HK-2 (cell line): ENCODE measurements around the gene TCF12.
A peak's percentile ranks its signal among the peaks of the same experiment; 100 is the strongest.
"Not testable (repeated sequence)": the region's sequence is repeated elsewhere in the genome, so short reads cannot be mapped to it uniquely, and the experiment has no call there.

ENCODE experiments used
- DNase-seq: peaks from one replicate; pipeline ENCODE4 v3.0.0-alpha.2; 2018; ENCODE audit not compliant: unreplicated experiment

The TCF12 gene

GRCh38 chr15:56948000-56948763 lies 29.7 kb downstream of the TCF12 start:
- DNase-seq, result no peak

DNA sequence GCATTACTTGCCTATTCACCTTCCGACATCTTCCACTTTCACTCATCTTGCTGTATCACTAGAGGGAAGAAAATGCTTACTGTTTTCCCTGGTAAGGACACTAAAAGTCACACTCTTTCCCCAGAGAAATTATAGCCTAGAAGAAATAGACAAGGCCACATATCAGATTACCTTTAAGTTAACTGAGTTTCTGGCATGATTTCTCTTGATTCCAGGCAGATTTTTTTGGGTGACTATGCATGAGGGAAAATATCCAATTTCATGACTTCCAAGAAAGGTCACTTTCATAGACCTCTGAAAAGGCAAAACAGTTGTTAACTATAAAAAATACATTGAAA lies 30.3 kb downstream of the TCF12 start:
- DNase-seq, result no peak

GRCh38 chr15:56950979-56951378 lies 32.5 kb downstream of the TCF12 start:
- DNase-seq, result no peak

DNA sequence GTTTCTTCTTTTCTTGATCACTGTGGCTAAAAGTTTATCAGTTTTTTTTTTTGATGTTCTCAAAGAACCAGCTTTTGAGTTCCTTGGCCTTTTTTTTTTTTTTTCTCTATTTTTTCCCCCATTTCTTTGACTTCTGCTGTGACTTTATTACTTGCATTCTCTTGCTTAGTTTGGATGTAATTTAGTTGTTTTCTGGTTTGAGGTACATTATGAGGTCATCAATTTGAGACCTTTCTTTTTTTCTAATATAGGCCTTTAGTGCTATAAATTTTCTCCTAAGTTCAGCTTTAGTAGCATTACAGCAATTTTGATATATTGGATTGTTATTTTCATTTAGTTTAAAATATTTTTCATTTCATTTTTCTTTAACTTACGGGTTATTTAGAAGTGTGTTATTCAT lies 35.3 kb downstream of the TCF12 start:
- no peak for DNase-seq

DNA sequence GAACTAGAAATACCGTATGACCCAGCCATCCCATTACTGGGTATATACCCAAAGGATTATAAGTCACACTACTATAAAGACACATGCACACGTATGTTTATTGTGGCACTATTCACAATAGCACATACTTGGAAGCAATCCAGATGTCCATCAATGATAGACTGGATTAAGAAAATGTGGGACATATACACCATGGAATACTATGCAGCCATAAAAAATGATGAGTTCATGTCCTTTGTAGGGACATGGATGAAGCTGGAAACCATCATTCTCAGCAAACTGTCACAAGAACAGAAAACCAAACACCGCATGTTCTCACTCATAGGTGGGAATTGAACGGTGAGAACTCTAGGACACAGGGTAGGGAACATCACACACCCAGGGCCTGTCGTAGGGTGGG lies 36.6 kb downstream of the TCF12 start:
- DNase-seq, result not testable (repeated sequence)

DNA sequence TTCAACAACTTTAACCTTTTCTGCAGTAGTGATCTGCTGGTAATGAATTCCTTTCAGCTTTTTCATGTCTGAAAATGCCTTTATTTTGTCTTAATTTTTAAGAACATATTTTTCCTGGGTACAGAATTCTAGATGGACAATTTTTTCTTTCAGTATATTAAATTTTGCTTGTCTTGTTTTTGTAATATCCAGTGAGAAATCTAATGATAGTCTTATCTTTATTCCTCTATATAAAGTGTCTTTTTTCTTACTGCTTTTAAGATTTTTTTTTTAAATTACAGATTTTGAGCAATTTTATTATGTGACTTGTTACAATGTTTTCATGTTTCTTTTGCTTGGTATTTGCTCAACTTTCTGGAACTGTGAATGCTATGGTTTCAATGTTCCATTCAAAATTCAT lies 38.1 kb downstream of the TCF12 start:
- DNase-seq, result no peak

DNA sequence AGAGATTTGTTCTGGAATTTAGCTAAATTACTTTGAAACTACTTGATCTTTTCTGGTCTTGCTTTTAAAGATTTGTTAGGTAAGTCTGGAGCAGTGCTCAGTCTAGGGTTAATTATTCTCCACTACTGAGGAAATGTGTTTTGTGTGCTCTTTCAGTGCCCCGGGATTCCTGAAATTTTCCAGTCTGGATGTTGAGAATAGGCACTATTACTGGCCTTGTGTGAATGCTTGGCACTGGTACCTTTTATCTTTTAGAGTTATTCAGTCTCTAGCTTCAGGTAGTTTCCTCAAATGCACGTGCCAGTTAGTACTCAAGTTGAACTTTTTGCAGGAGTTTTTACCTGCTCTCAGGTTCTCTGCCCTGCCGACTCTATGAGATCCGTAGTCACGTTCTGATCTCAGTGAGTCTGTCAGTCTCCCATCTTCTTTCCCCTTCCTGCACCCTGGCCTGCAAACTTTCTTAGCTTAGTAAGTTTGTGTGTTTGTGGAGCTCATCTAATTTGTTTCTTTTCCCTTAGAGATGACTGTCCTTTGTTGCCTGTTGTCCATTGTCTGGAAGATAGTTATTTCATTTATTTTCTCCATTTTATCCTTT lies 39.5 kb downstream of the TCF12 start:
- peak; percentile 9 for DNase-seq

DNA sequence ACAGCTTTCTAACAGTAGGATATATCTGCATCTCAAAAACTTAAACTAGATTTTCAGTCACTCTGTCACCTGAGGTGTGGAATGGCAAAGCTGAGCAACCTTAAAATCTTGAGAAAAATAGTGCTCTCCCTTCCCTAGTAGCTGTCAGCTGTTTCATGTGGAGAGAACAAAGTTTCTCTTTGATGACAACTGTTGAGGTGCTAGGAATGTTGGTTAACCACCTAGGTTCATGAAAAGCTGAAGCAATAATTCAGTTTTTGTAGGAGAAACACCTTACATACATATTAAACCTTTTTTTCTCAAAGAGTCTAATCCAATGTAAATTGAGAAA lies 40.8 kb downstream of the TCF12 start:
- no peak for DNase-seq

- DNase-seq, result no peak
Observed at GRCh38 chr15:56960116-56960515, 41.7 kb downstream of the TCF12 start.

GRCh38 chr15:56963126-56963525 lies 44.7 kb downstream of the TCF12 start:
- no peak for DNase-seq

DNA sequence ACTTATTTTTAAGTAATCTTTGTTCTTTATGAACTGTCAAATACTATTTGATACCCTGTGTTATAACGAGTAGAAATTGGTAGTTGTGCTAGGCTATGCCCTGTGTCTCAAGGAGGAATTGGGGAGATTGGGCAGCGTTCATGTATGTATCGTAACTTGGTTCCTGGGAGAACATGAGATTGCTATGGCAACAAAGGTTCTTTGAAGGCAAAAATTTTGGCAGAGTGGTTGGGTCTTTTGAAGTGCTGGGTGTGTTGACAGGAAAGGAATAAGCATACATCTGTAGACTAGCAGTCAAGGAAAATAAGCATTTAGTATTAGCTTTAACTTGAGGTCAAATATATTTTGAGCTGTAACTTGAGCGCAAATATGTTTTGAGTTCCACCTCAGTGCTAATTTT lies 45.3 kb downstream of the TCF12 start:
- no peak for DNase-seq

DNA sequence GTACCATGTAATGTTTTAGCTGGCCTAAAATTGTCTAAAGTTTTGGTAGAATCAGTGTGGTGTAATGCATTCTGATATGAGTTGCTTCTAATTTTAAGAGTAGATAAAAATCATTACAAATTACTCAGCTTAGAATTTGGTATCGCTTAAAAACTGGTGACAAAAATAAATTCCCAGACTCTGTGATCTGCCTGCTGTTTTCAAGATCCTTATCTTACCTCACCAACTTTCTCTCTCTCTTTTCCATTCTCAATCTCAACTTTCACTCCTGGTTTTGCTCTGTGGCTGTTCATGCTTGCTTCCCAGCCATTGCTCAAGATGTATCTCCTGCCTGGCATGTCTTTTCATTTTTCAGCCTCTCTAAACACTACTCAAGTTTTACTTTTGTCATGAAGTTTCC lies 45.7 kb downstream of the TCF12 start:
- no peak for DNase-seq

DNA sequence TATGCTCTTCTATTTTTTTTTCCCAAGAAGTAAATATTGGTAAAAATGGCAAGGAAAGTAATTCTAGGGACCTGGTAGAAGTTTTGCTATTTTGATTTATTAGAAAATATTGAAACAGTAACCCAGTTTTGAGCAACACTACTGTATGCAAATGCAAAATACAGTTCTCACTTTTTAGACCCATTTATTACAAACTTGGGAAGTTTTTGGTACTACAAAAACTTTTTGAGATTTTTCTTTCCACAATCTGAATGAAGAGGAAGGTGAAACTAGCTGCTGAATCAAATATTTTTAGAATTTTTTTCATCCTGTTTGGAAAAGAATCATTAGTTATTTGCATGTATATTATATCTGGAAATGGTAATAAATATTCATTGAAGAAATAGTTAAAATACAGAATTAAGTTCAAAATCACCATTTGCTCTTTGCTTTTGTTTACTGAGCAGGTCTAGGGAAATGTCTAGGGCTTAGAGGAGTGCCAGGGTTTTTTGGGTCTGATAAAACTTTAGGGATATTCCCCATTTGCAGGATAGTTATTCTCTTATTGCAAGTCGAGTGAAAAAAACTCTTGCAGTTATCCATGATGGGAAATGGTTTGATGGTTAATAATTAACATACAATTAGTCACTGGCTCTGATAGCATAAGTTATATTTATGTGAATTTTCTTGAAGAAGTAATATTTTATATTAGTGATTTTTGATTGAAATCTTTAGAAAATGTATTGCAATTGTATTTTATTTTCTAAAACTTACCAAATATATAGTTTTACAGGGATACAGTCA lies 47.0 kb downstream of the TCF12 start:
- DNase-seq, result no peak

- no peak for DNase-seq
Observed at GRCh38 chr15:56967336-56967735, 48.9 kb downstream of the TCF12 start.

GRCh38 chr15:56968256-56968655 lies 49.8 kb downstream of the TCF12 start:
- no peak for DNase-seq

DNA sequence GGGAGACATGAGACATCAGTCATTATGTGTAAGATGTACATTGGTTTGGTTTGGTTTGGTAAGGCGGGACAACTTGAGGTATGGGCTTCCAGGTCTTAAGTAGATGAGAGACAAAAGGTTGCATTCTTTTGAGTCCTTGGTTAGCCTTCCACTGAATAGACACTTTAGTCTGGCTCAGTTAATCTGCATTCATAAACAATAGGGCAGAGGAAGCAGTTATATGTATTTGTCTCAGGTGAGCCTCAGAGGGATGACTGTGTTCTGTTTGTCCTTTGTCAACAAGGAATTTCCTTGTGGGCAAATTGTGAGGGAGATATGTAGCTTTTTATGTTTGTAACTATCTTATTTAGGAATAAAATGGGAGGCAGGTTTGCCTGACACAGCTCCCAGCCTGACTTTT lies 50.4 kb downstream of the TCF12 start:
- no peak for DNase-seq

- no peak for DNase-seq
Observed at GRCh38 chr15:56969265-56969895, 50.9 kb downstream of the TCF12 start.

GRCh38 chr15:56971571-56971970 lies 53.1 kb downstream of the TCF12 start:
- DNase-seq, result no peak

DNA sequence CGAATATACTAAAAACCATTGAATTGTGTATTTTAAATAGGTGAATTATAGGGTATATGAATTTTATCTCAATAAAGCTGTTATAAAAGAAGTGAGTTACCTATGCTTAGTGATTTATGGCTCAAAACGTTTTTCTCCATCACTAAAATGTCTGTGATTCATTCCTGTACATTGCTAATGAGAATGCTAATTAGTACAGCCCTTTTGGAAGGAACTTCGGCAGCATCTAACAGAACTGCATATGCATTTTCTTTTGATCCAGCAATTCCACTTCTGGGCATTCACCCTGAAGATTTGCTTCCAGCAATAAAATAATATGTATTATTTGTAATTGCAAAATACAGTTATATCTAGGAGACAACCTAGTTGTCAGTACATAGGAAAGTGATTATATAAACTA lies 53.6 kb downstream of the TCF12 start:
- DNase-seq, result no peak

DNA sequence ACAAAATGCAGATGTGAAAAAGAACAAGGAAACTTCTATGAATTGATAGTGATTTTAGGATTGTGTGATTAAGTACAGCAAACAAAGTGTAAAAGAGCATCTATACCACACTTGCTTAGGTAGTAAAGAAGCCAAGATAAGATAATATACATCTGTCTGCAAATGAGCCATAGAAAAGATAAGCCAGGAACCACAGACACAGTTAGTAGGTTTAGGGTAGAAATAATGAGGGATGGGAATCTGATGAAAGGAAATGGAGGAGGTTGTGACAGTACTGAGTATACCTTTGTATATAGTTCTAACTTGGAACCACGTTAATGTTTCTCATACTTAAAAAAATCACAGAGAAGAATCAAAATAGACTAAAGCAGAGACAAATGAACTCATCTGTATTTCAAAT lies 54.0 kb downstream of the TCF12 start:
- DNase-seq, result no peak

DNA sequence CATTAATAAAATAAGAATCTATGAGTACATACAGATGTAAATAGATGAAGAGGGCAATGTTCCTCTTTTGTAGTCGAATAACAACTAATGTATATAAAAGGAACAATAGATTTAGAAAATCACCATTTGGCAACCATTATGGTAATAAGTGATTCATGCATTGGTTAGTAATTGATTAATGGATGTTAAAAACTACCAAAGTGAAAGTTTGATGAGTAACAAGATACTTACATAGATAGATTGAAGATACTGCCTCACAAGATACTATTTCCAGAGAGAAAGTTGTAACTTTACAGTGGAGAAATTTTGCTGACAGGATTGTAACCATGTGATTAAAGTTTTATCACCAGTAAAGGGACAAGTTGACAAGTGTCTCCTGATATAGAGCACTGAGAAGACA lies 55.0 kb downstream of the TCF12 start:
- no peak for DNase-seq

DNA sequence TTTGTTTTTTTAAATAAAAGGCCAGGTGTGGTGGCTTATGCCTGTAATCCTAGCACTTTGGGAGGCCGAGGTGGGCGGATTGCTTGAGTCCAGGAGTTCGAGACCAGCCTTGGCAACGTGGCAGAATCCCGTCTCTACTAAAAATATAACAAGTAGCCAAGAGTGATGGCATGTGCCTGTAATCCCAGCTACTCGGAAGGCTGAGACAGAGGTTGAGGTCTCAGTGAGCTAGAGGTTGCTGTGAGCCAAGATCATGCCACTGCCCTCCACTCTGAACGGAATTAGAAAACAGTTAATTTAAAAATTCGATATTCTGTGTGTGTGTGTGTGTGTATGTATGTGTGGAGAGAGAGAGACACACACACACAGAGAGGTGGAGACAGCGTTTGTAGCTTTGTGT lies 58.8 kb downstream of the TCF12 start:
- no peak for DNase-seq
